GM21528 (cell line): ENCODE measurements around the gene IFFO2.

Source experiments
- ATAC-seq: cut with Tn5 transposase; IDR thresholded peaks from one replicate; pipeline ENCODE4 v1.9.1; 2021; ENCODE audit warnings: mild to moderate bottlenecking, moderate library complexity; ENCODE audit not compliant: unreplicated experiment, low FRiP score

The IFFO2 gene

DNA sequence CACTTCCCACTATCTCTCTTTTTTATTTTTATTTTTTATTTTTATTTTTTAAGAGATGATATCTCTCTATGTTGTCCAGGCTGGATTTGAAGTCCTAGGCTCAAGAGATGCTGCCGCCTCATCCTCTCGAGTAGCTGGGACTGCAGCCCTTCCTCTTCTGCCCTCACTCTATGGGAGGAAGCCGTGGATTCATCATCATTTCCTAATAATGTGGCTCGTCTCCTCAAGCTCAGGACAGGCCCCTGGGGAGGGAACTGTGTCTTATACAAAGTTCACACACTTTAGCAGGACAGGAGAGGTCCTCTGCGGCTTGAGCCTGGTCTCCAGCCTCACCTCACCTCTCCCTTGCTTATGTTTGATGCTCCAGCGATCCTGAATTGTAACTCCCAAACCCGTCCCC, 16.5 kb upstream of the IFFO2 start:
- ATAC-seq, result no peak

- ATAC-seq, result no peak
These were observed 16.1 kb upstream of the IFFO2 start for GRCh38 chr1:18972531-18972930.

DNA sequence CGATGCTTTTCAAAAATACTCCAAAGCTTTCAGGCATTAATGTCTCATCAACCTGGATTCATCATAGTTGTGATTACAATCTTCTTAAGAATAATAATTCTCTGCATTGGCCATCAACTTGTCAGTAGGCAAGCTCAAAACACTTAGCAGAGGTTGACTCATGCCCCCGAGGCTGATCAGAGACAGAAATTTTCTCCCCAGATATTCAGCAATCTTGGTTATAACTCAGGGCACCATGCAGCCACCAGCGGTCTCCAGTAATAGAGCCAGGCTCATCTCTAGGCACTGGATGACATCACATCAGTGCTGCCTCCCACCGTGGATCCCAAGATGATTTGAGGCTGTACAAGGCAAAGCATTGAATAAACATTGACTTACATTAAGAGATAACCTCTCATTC, 14.3 kb upstream of the IFFO2 start:
- no peak for ATAC-seq

DNA sequence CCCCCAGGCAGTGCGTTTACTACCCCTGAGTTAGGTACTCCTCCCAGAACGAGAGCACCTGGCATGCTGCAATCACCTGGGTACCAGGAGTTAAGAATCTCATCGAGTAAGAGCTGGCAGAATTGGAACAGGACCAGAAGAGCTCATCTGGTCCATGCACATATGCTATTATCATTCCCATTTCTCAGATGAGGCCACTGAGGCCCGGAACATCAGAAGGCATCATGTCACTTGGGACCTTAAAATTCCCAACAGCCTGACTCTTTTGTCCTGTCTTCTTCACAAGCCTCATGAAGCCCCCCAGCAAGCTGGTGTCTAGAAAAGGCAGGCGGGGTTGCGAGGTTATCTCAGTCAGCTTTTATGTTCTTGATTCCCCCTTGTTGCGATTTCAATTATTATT, 13.9 kb upstream of the IFFO2 start:
- no peak for ATAC-seq

DNA sequence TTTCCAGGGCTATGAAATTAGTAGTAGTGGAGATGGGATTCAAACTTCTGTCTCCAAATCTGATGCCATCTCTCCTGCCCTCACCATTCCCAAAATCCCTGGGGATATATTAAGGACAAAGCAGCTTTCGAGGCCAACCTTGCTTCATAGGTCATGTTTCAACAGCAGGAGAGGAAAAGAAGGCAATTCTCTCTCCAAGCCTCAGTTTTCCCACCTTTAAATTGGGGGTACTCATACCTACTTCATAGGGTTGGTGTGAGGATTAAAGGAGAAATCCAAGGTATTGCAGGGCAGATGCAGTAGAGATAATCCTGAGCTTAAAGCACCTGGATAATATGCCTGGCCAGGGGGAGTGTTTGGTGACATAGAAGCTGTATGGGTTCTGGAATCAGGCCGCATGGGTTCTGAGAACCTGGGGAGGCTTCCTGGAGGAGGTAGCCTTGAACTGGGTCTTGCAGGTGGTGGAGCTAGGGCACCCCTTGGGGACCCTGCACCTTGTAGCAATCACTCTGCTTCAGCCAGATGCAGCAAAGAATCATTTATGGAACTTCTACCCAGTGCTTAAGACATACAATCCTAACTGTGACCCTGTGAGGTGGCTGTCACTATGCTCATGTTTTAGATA, 10.7 kb upstream of the IFFO2 start:
- no peak for ATAC-seq

- ATAC-seq, result no peak
These were observed 9.0 kb upstream of the IFFO2 start for GRCh38 chr1:18965206-18966173.

- no peak for ATAC-seq
These were observed 7.5 kb upstream of the IFFO2 start for GRCh38 chr1:18963968-18964367.

DNA sequence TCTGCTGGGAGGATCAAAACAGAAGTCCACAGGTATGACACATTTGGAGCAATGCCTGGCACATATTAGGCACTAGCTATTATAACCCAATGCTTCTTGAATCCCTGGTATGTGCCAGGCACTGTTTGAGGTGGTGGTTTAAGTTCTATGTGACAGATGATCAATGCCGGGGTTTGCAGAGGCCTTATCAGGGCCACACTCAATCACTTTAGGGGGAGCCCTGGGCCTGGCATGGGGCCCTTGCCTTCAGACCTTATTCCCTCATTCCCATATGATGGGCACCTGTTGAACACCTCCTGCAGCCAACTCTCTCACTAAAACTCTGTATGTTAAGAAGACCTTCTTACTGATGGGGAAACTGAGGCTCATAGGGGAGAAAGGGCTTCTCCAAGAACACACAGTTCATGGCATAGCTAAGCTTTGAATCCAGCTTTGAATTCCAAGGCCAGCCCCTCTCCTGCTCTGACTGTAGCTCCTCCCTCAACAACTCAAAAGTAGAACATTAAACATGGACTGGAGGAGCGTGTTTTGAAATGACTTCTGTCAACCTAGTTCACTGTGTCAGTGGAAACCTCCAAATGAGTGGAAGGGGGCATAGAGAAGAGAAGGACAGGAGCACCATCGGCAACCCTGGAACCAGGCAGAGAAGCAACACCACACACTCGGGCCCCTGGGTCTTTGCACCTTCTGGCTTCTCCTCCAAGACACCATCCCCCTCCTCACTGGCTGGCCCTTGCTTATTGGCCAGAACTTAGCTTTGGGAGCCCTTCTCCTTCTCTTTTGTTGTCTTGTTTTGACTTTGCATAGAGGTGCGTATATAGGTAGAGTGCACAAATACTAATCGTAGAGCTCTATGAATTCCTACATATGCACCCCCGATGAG, 6.6 kb upstream of the IFFO2 start:
- no peak for ATAC-seq

DNA sequence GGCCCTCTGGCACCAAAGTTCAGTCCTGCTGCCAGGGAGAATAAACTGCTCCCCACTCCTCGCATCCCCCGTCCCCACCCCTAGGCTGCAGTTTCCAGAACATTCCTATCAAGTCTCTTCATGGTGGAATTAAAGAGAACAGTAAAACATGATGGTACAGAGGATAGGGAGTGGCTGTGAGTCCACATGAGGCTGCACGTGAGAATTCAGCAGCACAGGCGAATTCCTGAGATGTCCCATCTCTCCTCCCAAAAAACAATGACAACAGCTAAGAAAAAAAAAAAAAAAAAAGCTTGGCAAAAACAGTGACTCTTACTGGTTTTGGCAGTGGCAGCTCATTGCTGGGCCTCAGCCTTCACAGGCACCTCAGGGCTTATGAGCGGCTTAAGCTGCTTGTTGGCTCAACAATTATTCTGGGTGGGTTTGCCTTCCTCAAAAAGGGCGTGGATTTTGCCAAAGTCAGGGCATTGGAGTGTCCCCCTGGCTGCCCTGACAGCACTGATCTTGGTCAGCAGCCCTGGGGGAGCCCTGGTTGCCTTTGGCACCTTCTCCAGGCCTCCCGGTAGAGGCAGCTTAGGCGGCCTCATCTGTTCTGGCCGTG, 5.7 kb upstream of the IFFO2 start:
- ATAC-seq, result no peak

DNA sequence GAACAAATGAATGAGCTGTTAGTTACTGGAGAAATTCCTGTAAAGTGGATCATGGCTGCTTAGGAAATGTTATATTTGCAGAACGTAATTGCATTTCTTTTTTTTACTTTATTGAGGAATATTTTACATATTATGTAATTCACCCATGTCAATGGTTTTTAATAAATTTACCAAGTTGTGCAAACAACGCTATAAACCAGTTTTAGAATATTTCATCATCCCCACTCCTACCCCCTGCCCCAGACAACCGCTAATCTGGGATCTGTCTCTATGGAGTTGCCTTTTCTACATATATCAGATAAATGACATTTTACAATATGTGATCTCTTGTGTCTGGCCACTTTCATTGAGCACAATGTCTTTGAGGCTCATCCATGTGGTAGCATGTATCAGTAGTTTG, 4.3 kb upstream of the IFFO2 start:
- no peak for ATAC-seq

- ATAC-seq, result no peak
These were observed 3.9 kb upstream of the IFFO2 start for GRCh38 chr1:18960409-18960808.

DNA sequence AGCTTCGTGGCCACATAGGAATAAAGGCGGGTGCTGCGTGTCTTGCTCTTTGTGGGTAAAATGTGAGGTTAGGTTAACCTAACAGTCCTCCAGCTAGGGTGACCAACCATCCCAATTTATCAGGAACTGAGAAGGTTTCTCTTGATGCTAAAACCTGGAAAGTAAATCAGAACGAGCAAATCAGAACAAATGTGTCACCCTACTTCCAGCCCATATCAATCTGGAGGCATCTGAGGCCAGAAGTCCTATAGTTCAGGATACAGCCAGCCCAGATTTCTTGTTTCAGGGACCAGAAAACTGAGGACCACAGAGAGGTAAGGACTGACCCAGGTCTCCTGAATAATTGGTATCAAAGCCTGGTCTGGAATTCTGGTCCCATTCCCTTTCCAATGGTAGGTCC, 3.1 kb upstream of the IFFO2 start:
- ATAC-seq, result no peak

GRCh38 chr1:18957532-18958300, 1.2 kb upstream of the IFFO2 start:
- ATAC-seq, result no peak

GRCh38 chr1:18957136-18957521, 653 bp upstream of the IFFO2 start:
- ATAC-seq, result no peak

DNA sequence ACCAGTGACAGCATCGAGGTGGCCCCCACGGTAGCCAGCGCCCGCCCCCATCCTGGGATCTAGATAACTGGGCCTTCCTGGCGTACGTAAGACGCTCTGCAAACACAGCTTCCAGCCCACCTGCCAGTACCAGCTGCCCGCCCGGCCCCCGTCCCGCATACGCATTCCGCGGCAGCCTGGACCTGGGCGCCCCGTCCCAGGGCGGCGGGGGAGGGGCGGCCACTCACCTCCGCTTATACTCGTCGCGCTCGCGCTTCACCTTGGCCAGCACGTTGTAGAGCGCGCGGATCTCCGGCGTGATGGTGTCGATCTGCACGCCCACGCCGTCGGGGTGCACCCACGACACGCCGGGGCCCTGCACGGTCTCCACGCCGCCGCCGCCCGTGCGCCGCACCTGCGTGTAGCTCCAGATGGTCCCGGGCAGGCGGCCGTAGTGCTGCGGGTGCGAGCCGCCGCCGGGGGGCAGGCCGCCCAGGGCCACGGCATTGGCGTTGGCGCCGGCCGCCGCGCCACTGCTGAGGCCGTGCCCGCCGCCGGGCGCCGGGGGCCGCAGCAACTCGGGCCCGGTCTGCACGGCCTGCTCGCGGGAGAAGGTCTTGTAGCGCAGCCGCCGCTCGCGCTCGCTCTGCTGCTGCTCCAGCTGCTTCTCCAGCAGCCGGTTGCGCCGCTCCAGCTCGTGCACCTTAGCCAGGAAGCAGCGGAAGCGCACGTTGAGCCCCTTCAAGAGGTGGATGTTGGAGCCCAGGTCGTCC, 859 bp downstream of the IFFO2 start:
- ATAC-seq, result peak; percentile 27

GRCh38 chr1:18955131-18955440, 1.4 kb downstream of the IFFO2 start:
- no peak for ATAC-seq

GRCh38 chr1:18954270-18955071, 2.0 kb downstream of the IFFO2 start:
- no peak for ATAC-seq

DNA sequence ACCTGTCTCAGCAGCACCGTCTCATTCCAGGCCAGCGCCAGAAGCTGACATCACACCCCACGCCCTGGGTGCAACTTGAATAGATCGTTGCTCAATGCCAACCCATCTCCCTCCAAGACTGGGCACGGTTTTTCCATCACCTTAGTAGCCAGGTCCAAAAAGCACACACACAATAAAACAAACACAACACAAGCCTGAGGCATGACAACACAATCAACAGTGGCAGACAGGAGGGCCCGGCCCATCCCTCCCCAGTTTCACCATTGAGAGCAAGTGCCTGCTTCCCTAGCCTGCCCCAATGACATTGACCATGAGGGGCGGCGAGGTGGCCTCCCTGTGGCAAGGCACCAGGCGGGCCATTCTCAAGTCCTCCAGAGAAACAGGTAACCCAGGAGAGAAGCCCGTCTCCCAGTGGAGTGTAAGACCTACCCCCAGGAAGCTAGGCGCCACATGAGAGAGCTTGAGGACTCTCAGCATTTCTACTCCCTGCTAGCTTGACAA, 2.7 kb downstream of the IFFO2 start:
- ATAC-seq, result no peak
